ENCODE data around the gene PTPRN2.

GRCh38 chr7:157703534-157704195 is 884.0 kb downstream of the PTPRN2 start:
- no peak for TF ChIP-seq SIN3A (IDR thresholded peaks at IDR 0.05; ENCODE audit: borderline replicate concordance, insufficient read depth, low read depth, low read length)
- no peak for TF ChIP-seq CTCF (IDR thresholded peaks at IDR 0.05)
- TF ChIP-seq, protein P1, sequence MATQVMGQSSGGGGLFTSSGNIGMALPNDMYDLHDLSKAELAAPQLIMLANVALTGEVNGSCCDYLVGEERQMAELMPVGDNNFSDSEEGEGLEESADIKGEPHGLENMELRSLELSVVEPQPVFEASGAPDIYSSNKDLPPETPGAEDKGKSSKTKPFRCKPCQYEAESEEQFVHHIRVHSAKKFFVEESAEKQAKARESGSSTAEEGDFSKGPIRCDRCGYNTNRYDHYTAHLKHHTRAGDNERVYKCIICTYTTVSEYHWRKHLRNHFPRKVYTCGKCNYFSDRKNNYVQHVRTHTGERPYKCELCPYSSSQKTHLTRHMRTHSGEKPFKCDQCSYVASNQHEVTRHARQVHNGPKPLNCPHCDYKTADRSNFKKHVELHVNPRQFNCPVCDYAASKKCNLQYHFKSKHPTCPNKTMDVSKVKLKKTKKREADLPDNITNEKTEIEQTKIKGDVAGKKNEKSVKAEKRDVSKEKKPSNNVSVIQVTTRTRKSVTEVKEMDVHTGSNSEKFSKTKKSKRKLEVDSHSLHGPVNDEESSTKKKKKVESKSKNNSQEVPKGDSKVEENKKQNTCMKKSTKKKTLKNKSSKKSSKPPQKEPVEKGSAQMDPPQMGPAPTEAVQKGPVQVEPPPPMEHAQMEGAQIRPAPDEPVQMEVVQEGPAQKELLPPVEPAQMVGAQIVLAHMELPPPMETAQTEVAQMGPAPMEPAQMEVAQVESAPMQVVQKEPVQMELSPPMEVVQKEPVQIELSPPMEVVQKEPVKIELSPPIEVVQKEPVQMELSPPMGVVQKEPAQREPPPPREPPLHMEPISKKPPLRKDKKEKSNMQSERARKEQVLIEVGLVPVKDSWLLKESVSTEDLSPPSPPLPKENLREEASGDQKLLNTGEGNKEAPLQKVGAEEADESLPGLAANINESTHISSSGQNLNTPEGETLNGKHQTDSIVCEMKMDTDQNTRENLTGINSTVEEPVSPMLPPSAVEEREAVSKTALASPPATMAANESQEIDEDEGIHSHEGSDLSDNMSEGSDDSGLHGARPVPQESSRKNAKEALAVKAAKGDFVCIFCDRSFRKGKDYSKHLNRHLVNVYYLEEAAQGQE (IDR thresholded peaks at IDR 0.05; ENCODE audit: insufficient read depth in 1 of 2, low read depth in 2 of 2, low read length in 1 of 2): no peak
- TF ChIP-seq POLR2AphosphoS5 (IDR thresholded peaks at IDR 0.05; ENCODE audit: low read depth, low read length): no peak
- TF ChIP-seq TCF7L2 (IDR thresholded peaks at IDR 0.05; ENCODE audit: low read depth, low read length): no peak
